Activated CD4-positive, alpha-beta T cell treated with anti-CD3 and anti-CD28 coated beads, Interleukin-2, amount 10 ng/mL, durations not matched to agents 7 days and 5 days (primary cell): ENCODE data around the gene CPNE5. TPM values are rescaled to one million over a fixed set of nuclear protein-coding genes. Genes with fewer than 3 reads are reported as not detected.

Source experiments
- CTCF ChIA-PET: fragments of 350-600 bp; sonication (Branson Sonifier 250); formaldehyde crosslinking; loops from one replicate; lab custom pipeline; 2021; ENCODE audit warnings: antibody characterized with exemption; lab: Charles Lee
- POLR2A ChIA-PET: fragments of 350-600 bp; sonication (Branson Sonifier 250); formaldehyde crosslinking; loops from one replicate; lab custom pipeline; 2021; ENCODE audit warnings: antibody characterized with exemption; lab: Charles Lee
- DNase-seq: peaks from one replicate; pipeline ENCODE4 v3.0.0-alpha.2; 2020
- H3K27ac Mint-ChIP-seq: one replicate; pipeline ENCODE4 v1.8.0; 2021; ENCODE audit warnings: mild to moderate bottlenecking, moderate library complexity, mixed read lengths
- H3K27me3 Mint-ChIP-seq: one replicate; pipeline ENCODE4 v1.8.0; 2021; ENCODE audit warnings: mixed read lengths
- H3K36me3 Mint-ChIP-seq: one replicate; pipeline ENCODE4 v1.8.0; 2021; ENCODE audit warnings: low read depth, mixed read lengths
- H3K4me1 Mint-ChIP-seq: one replicate; pipeline ENCODE4 v1.8.0; 2021; ENCODE audit warnings: mixed read lengths
- H3K4me3 Mint-ChIP-seq: one replicate; pipeline ENCODE4 v1.8.0; 2021; ENCODE audit warnings: mild to moderate bottlenecking, moderate library complexity, mixed read lengths
- H3K9me3 Mint-ChIP-seq: one replicate; pipeline ENCODE4 v1.8.0; 2021; ENCODE audit warnings: mixed read lengths
- total RNA-seq, 2 experiments: library from RNA; stranded (reverse); gene quantifications; one replicate each; pipeline ENCODE4 v1.2.3, GENCODE V29; 2021

Gene CPNE5
- total RNA-seq, 2 experiments from 2014 or later, result 0.47 to 1.00 TPM

- H3K27ac Mint-ChIP-seq, result no peak overlapping the region
- DNase-seq, result no peak
- peaks cover 6% of the 10 kb centered on the region for H3K4me1 Mint-ChIP-seq
- POLR2A ChIA-PET, result no interaction called here
- H3K27me3 Mint-ChIP-seq, result peaks cover 21% of the 10 kb centered on the region
- CTCF ChIA-PET, result interaction anchor here (0.6 to 9.1 kb wide), 7 partner anchors 9 to 38 kb away, joined by 3 to 58 read pairs (median 4); no protein-coding TSS in a partner anchor
- no peaks in the 10 kb centered on the region for H3K36me3 Mint-ChIP-seq
- no peak overlapping the region for H3K4me3 Mint-ChIP-seq
- H3K9me3 Mint-ChIP-seq, result no peaks in the 10 kb centered on the region
Observed at GRCh38 chr6:36791085-36791484, 48.2 kb downstream of the CPNE5 start.

DNA sequence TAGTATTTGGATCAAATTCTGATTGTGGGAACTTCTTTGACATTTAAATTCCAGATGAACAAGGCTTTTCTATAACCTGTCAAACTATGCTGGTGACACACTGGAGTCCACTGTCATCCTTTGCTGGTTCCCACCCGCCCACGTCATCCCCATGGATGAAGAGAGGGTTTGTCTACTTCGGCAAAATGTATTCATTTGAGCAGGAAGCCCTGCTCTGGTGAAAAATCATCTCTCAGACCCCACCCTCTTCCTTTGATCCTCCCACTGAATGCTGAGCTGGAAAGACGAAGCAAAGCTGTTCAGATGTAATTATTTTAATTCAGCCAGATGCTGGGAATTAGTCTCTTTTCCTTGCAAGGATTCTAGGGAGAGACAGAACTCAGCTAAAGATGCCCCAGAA, 50.5 kb downstream of the CPNE5 start:
- H3K27ac Mint-ChIP-seq, result no peak overlapping the region
- H3K4me1 Mint-ChIP-seq, result peaks cover 6% of the 10 kb centered on the region
- POLR2A ChIA-PET, result no interaction called here
- peak; percentile 17 for DNase-seq
- H3K4me3 Mint-ChIP-seq, result no peak overlapping the region
- no peaks in the 10 kb centered on the region for H3K9me3 Mint-ChIP-seq
- H3K27me3 Mint-ChIP-seq, result peaks cover 21% of the 10 kb centered on the region
- H3K36me3 Mint-ChIP-seq, result no peaks in the 10 kb centered on the region
- CTCF ChIA-PET, result interaction anchor here (0.6 to 1.6 kb wide), 8 partner anchors 10 to 182 kb away, joined by 3 to 4 read pairs (median 3); no protein-coding TSS in a partner anchor

GRCh38 chr6:36788186-36788585, 51.1 kb downstream of the CPNE5 start:
- H3K9me3 Mint-ChIP-seq, result no peaks in the 10 kb centered on the region
- no peak for DNase-seq
- ChIA-PET POLR2A (no interaction called here), CTCF (interaction anchor here (0.6 to 1.4 kb wide), 6 partner anchors 9 to 62 kb away, joined by 3 to 4 read pairs (median 3); no protein-coding TSS in a partner anchor)
- no peaks in the 10 kb centered on the region for H3K36me3 Mint-ChIP-seq
- peaks cover 18% of the 10 kb centered on the region for H3K27me3 Mint-ChIP-seq
- H3K27ac Mint-ChIP-seq, result no peak overlapping the region
- no peak overlapping the region for H3K4me3 Mint-ChIP-seq
- H3K4me1 Mint-ChIP-seq, result peaks cover 6% of the 10 kb centered on the region

DNA sequence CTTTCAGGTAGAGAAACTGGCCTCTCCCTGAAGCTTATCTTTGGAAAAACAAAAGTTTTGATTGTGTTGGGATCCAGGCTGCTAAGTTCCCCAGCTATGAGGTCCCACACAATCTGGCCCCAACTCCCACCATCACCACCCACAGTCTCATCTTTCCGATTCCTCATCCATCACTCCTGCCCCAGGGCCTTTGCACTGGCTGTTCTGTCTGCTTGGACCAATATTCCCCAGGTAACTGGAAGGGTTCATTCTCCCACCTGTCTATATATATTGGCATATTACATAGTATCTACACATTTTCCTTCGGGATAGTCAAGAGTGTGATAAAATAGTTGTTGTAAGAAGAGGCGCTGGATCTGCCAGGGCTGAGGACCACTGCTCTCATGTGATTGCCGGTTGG, 52.0 kb downstream of the CPNE5 start:
- H3K9me3 Mint-ChIP-seq, result no peaks in the 10 kb centered on the region
- H3K4me3 Mint-ChIP-seq, result no peak overlapping the region
- DNase-seq, result no peak
- peaks cover 10% of the 10 kb centered on the region for H3K4me1 Mint-ChIP-seq
- ChIA-PET CTCF (no interaction called here), POLR2A (interaction anchor here (0.6 kb wide), 1 partner anchor 385 kb away, joined by 3 read pairs; no protein-coding TSS in a partner anchor)
- peaks cover 18% of the 10 kb centered on the region for H3K27me3 Mint-ChIP-seq
- H3K36me3 Mint-ChIP-seq, result no peaks in the 10 kb centered on the region
- H3K27ac Mint-ChIP-seq, result no peak overlapping the region

DNA sequence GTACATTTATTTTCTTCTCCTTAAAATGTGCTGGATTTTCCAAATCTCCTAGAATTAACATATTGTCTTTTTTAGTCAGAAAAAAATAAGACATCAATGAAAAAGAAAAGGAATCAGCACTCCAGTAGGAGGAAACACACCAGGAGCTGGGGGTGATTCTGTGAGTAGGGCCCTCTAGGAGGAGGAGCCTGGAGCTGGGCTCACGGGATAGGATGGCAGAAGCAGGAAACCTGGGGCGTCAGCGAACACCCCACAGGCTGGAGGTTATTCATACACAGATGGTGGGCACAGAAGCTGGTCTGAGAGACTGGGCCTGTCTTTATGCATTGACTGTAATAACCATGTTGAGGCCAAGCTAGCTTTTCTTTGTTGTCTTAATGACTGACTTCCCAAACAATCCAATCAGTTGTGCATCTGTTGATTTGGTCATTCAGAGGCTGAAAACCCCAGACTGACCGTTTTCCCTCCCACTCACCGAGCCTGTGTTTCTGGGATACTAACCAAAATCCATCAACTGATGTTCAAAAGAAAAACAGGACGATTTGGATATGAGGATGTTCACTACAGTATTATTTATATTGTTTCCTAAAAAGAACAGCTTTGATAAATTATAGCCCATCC, 53.1 kb downstream of the CPNE5 start:
- Mint-ChIP-seq H3K4me3 (no peak overlapping the region), H3K4me1 (peaks cover 10% of the 10 kb centered on the region), H3K9me3 (no peaks in the 10 kb centered on the region), H3K27me3 (peaks cover 15% of the 10 kb centered on the region), H3K36me3 (no peaks in the 10 kb centered on the region), H3K27ac (no peak overlapping the region)
- ChIA-PET POLR2A (no interaction called here), CTCF (interaction anchor here (0.6 to 8.8 kb wide), 3 partner anchors 19 to 895 kb away, joined by 3 to 157 read pairs (median 3); no protein-coding TSS in a partner anchor)
- no peak for DNase-seq

DNA sequence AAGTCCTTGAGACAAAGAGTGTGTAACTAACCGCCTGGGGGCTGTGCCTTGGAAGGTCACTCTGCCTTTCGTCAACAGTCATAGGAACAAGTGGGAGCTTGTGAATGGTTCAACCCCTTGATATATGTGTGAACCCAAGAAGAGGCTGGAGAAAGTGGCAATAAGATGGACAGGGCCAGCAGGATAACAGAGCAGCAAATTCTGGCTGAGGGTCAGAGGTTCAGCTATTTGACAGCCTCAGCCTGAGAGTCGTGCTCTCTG, 54.9 kb downstream of the CPNE5 start:
- no peak for DNase-seq
- no peaks in the 10 kb centered on the region for H3K9me3 Mint-ChIP-seq
- POLR2A ChIA-PET, result no interaction called here

DNA sequence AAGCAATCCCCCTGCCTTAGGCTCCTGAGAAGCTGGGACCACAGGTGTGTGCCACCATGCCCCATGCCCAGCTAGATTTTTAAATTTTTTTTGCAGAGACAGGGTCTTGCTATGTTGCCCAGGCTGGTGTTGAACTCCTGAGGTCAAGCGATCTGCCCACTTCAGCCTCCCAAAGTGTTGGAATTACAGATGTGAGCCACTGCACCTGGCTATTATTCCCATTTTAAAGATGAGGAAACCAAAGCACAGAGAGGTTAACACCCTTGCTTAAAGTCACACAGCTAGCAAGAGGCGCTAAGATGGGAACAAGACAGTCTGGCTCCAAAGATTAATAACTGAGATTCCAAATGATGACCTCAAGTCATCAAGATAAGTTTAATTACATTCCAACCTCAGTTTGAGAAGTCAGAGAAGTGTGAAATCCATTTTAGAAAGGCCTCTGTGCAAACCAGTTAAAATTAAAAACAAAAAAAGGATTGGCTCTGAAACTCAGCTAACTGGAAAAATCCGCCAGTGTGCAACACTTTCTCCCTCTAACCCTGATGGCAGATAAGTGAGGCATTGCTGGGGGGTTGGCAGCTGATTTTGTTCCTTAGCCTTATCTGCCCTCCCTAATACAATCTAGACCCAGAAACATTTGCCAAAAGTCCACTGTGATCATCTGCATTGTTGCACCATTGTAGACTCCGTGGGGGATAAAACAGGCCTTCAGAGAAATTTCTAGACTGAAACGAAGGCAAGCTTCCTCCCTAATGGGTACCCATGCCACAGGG, 55.5 kb downstream of the CPNE5 start:
- Mint-ChIP-seq H3K4me1 (peaks cover 15% of the 10 kb centered on the region), H3K4me3 (no peak overlapping the region)
- POLR2A ChIA-PET, result no interaction called here

More for the DNA sequence above, 54.9 kb downstream of the CPNE5 start:
- CTCF ChIA-PET, result interaction anchor here (1.1 to 8.8 kb wide), 6 partner anchors 8 to 52 kb away, joined by 3 to 157 read pairs (median 12); no protein-coding TSS in a partner anchor
- Mint-ChIP-seq H3K27me3 (peaks cover 11% of the 10 kb centered on the region), H3K4me3 (no peak overlapping the region), H3K4me1 (peaks cover 14% of the 10 kb centered on the region), H3K36me3 (no peaks in the 10 kb centered on the region), H3K27ac (no peak overlapping the region)

DNA sequence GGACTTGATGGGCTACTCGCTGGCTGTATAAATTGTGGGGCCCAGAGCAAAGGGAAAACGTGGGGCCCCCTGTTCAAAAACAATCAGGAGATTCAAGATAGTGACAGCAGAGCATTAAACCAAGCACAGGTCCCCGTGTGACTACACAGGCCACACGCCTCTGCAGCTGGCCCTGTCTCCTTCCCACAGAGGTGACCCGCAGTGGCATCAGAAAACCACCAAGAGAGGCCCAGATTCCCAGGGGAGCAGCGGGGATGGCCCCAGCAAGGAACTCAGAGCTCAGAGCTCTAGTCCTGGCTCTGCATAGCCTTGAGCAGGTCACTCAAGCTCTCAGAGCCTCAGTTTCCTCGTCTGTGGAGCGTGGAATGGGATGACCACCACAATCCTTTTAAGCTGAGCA, 57.6 kb downstream of the CPNE5 start:
- Mint-ChIP-seq H3K27me3 (peaks cover 11% of the 10 kb centered on the region), H3K4me1 (peaks cover 12% of the 10 kb centered on the region), H3K27ac (no peak overlapping the region), H3K9me3 (no peaks in the 10 kb centered on the region), H3K36me3 (no peaks in the 10 kb centered on the region), H3K4me3 (no peak overlapping the region)
- POLR2A ChIA-PET, result no interaction called here
- CTCF ChIA-PET, result interaction anchor here (0.6 to 8.8 kb wide), 16 partner anchors 8 to 440 kb away, joined by 3 to 157 read pairs (median 4); no protein-coding TSS in a partner anchor
- no peak for DNase-seq

More for the DNA sequence above, 55.5 kb downstream of the CPNE5 start:
- DNase-seq, result no peak
- H3K36me3 Mint-ChIP-seq, result no peaks in the 10 kb centered on the region
- H3K9me3 Mint-ChIP-seq, result no peaks in the 10 kb centered on the region
- peaks cover 7% of the 10 kb centered on the region for H3K27me3 Mint-ChIP-seq
- CTCF ChIA-PET, result interaction anchor here (0.6 to 8.8 kb wide), 17 partner anchors 8 to 234 kb away, joined by 3 to 157 read pairs (median 7); no protein-coding TSS in a partner anchor
- no peak overlapping the region for H3K27ac Mint-ChIP-seq

DNA sequence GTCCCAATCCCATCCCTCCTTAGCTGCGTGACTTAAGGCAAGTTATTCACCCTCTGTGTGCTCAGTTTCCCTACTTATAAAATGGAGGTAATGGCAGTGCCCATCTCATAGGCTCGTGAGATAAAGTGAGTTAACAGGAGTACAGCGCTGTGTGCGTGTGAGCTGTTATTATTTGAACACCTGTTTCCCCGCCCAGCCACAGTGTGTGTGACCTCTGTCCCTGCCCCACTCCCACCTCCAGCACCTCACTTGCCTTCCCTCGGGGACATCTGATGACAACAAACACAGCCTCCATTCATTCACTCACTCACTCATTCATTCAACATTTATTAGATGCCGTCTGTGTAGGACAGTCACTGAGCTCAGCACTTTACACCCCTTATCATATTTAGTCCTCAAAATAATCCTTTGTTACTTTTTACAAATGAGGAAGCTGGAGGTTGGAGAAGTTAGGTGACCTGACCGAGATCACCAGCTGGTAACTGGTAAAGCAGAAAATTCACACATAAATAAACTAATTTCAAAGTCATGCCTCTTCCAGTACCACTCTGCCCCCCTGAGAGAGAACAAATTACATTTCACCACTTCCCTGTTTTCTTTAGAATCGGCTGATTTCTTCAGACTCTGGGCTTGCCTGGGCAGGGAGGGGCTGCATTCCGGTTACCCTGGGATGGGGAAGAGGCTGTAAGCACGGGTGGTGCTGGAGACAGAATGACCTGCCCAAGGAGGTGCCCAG, 58.6 kb downstream of the CPNE5 start:
- ChIA-PET CTCF (interaction anchor here (0.9 to 8.8 kb wide), 5 partner anchors 13 to 237 kb away, joined by 3 to 157 read pairs (median 4); no protein-coding TSS in a partner anchor), POLR2A (no interaction called here)
- Mint-ChIP-seq H3K36me3 (no peaks in the 10 kb centered on the region), H3K9me3 (no peaks in the 10 kb centered on the region), H3K27me3 (peaks cover 11% of the 10 kb centered on the region), H3K27ac (no peak overlapping the region), H3K4me1 (peaks cover 12% of the 10 kb centered on the region), H3K4me3 (no peak overlapping the region)
- no peak for DNase-seq

DNA sequence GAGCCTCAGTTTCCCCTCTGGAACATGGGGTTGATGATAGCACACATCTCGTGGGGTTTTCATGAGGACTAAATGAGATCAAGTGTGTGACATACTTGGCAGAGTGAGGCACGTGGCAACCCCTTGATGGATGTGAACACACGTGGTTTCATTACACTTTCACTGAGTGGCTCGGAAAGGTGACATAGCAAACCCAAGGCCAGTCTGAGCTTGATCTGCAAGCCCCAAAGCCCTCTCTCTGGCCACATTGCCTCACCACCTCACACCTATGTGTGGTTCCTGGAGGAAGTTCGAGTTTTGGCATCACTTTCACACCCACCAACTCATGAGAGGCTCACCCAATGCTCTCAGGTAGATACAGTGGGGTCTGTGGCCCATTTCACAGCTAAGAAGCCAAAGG, 60.0 kb downstream of the CPNE5 start:
- Mint-ChIP-seq H3K27ac (no peak overlapping the region), H3K4me1 (peaks cover 14% of the 10 kb centered on the region), H3K36me3 (no peaks in the 10 kb centered on the region), H3K9me3 (no peaks in the 10 kb centered on the region), H3K27me3 (peaks cover 14% of the 10 kb centered on the region), H3K4me3 (no peak overlapping the region)
- ChIA-PET POLR2A (no interaction called here), CTCF (interaction anchor here (1.3 to 8.8 kb wide), 5 partner anchors 9 to 239 kb away, joined by 3 to 157 read pairs (median 5); no protein-coding TSS in a partner anchor)
- no peak for DNase-seq

GRCh38 chr6:36777801-36778200, 61.4 kb downstream of the CPNE5 start:
- H3K9me3 Mint-ChIP-seq, result no peaks in the 10 kb centered on the region
- H3K27ac Mint-ChIP-seq, result no peak overlapping the region
- peaks cover 12% of the 10 kb centered on the region for H3K4me1 Mint-ChIP-seq
- no peak overlapping the region for H3K4me3 Mint-ChIP-seq
- no peak for DNase-seq
- H3K27me3 Mint-ChIP-seq, result peaks cover 14% of the 10 kb centered on the region
- H3K36me3 Mint-ChIP-seq, result no peaks in the 10 kb centered on the region
- ChIA-PET CTCF (interaction anchor here (1.4 to 8.8 kb wide), 2 partner anchors 10 to 240 kb away, joined by 3 to 157 read pairs; no protein-coding TSS in a partner anchor), POLR2A (no interaction called here)

DNA sequence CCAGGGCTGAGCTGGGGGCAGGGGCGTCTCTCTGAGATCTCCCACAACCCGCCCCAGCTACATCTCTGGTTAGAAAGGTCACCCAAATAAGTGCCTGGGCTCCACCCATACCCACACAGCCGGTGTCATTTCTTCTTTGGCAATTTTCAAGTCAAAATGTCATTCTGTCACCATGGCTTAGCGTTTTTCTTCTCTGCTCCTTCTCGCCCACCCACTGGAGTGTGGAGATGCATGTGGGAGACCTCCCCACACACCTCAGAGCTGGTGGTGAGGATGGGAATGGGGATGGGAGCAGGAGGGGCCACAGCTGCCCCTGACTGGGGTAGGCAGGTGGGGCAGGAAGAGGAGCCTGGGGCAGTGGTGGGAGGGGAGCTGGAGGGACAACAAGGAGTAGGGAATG, 63.1 kb downstream of the CPNE5 start:
- no peaks in the 10 kb centered on the region for H3K36me3 Mint-ChIP-seq
- H3K9me3 Mint-ChIP-seq, result no peaks in the 10 kb centered on the region
- H3K27ac Mint-ChIP-seq, result no peak overlapping the region
- H3K4me3 Mint-ChIP-seq, result no peak overlapping the region
- POLR2A ChIA-PET, result no interaction called here
- H3K27me3 Mint-ChIP-seq, result peaks cover 14% of the 10 kb centered on the region
- CTCF ChIA-PET, result interaction anchor here (0.7 to 11.5 kb wide), 8 partner anchors 8 to 242 kb away, joined by 3 to 86 read pairs (median 4); no protein-coding TSS in a partner anchor
- no peak for DNase-seq
- H3K4me1 Mint-ChIP-seq, result peaks cover 21% of the 10 kb centered on the region
